H9 (cell line): ENCODE data around the gene SSH3. TPM values are rescaled to one million over a fixed set of nuclear protein-coding genes. Genes with fewer than 3 reads are reported as not detected.

Experiments
- DNase-seq: peaks from one replicate; pipeline ENCODE4 v3.0.0-alpha.2; 2017
- H2AFZ ChIP-seq: one replicate; pipeline ENCODE4 v1.6.1; 2013; ENCODE audit warnings: mild to moderate bottlenecking, low read length, control low read depth, moderate library complexity
- H2AK5ac ChIP-seq: 2 replicates; pipeline ENCODE4 v1.6.1; 2013; ENCODE audit warnings: low read length, control low read depth, mixed read lengths; ENCODE audit not compliant: insufficient read length
- H2BK120ac ChIP-seq: one replicate; pipeline ENCODE4 v1.6.1; 2013; ENCODE audit warnings: low read depth, mild to moderate bottlenecking, low read length, control low read depth, inconsistent platforms; ENCODE audit not compliant: poor library complexity, severe bottlenecking
- H2BK12ac ChIP-seq: 2 replicates; pipeline ENCODE4 v1.6.1; 2013; ENCODE audit warnings: low read length, control low read depth, mixed read lengths, low read depth; ENCODE audit not compliant: insufficient read length
- H2BK15ac ChIP-seq: 2 replicates; pipeline ENCODE4 v1.6.1; 2013; ENCODE audit warnings: low read depth, low read length, control low read depth
- H2BK20ac ChIP-seq: one replicate; pipeline ENCODE4 v1.6.1; 2013; ENCODE audit warnings: low read depth, mild to moderate bottlenecking, low read length, control low read depth, inconsistent platforms; ENCODE audit not compliant: poor library complexity, severe bottlenecking
- H2BK5ac ChIP-seq: 2 replicates; pipeline ENCODE4 v1.6.1; 2013; ENCODE audit warnings: low read length, control low read depth, mixed read lengths; ENCODE audit not compliant: insufficient read length
- H3K14ac ChIP-seq: 2 replicates; pipeline ENCODE4 v1.6.1; 2013; ENCODE audit warnings: low read length, control low read depth; ENCODE audit not compliant: insufficient read depth
- H3K18ac ChIP-seq: 2 replicates; pipeline ENCODE4 v1.6.1; 2013; ENCODE audit warnings: low read depth, mild to moderate bottlenecking, mixed read lengths, low read length, control low read depth; ENCODE audit not compliant: insufficient read length
- H3K23ac ChIP-seq: 2 replicates; pipeline ENCODE4 v1.6.1; 2013; ENCODE audit warnings: low read length, control low read depth, mixed read lengths, low read depth; ENCODE audit not compliant: insufficient read length
- H3K23me2 ChIP-seq: 2 replicates; pipeline ENCODE4 v1.6.1; 2013; ENCODE audit warnings: low read depth, mild to moderate bottlenecking, mixed read lengths, low read length, control low read depth; ENCODE audit not compliant: insufficient read length, poor library complexity, severe bottlenecking
- H3K27ac ChIP-seq: 2 replicates; pipeline ENCODE4 v1.5.1; 2013; ENCODE audit warnings: low read length, control low read depth, mixed read lengths, low read depth; ENCODE audit not compliant: insufficient read length
- H3K27me3 ChIP-seq: 2 replicates; pipeline ENCODE4 v1.6.1; 2013; ENCODE audit warnings: low read length, control low read depth, inconsistent platforms; ENCODE audit not compliant: insufficient read depth
- H3K4ac ChIP-seq: 2 replicates; pipeline ENCODE4 v1.6.1; 2013; ENCODE audit warnings: low read depth, mild to moderate bottlenecking, control low read depth, inconsistent platforms, low read length, moderate library complexity
- H3K4me1 ChIP-seq: 2 replicates; pipeline ENCODE4 v1.6.1; 2013; ENCODE audit warnings: low read length, control low read depth, inconsistent platforms; ENCODE audit not compliant: insufficient read depth
- H3K4me2 ChIP-seq: 2 replicates; pipeline ENCODE4 v1.6.1; 2013; ENCODE audit warnings: low read length, control low read depth, mixed read lengths; ENCODE audit not compliant: insufficient read length, insufficient read depth
- H3K56ac ChIP-seq: 2 replicates; pipeline ENCODE4 v1.6.1; 2013; ENCODE audit warnings: low read depth, mild to moderate bottlenecking, mixed read lengths, low read length, control low read depth; ENCODE audit not compliant: insufficient read length
- H3K79me1 ChIP-seq: 2 replicates; pipeline ENCODE4 v1.6.1; 2013; ENCODE audit warnings: low read depth, mild to moderate bottlenecking, moderate library complexity, low read length, control low read depth, inconsistent platforms; ENCODE audit not compliant: insufficient read depth, poor library complexity, severe bottlenecking
- H3K79me2 ChIP-seq: 2 replicates; pipeline ENCODE4 v1.6.1; 2013; ENCODE audit warnings: low read length, control low read depth, inconsistent platforms; ENCODE audit not compliant: insufficient read depth
- H3K9ac ChIP-seq: 2 replicates; pipeline ENCODE4 v1.6.1; 2013; ENCODE audit warnings: low read length, control low read depth, mixed read lengths; ENCODE audit not compliant: insufficient read length; ENCODE audit errors: extremely low read depth
- H3K9me3 ChIP-seq: one replicate; pipeline ENCODE4 v1.6.1; 2013; ENCODE audit warnings: low read depth, low read length, inconsistent platforms; ENCODE audit not compliant: control insufficient read depth
- H3T11ph ChIP-seq: one replicate; pipeline ENCODE4 v1.6.1; 2013; ENCODE audit warnings: mild to moderate bottlenecking, low read length, control low read depth, inconsistent platforms
- H4K20me1 ChIP-seq: one replicate; pipeline ENCODE4 v1.6.1; 2013; ENCODE audit not compliant: control insufficient read depth, insufficient read length, insufficient read depth
- H4K5ac ChIP-seq: 2 replicates; pipeline ENCODE4 v1.6.1; 2013; ENCODE audit warnings: low read depth, mild to moderate bottlenecking, mixed read lengths, low read length, control low read depth; ENCODE audit not compliant: insufficient read length
- H4K8ac ChIP-seq: replicated peaks from 2 replicates; pipeline ENCODE4 v1.6.1; 2013; ENCODE audit warnings: low read length, control low read depth, mixed read lengths, low read depth; ENCODE audit not compliant: insufficient read length
- H4K91ac ChIP-seq: 2 replicates; pipeline ENCODE4 v1.6.1; 2013; ENCODE audit warnings: low read depth, mild to moderate bottlenecking, moderate library complexity, mixed read lengths, low read length, control low read depth; ENCODE audit not compliant: insufficient read length
- H3K27ac Mint-ChIP-seq, 3 experiments: 2 replicates in 2 of 3; 3 replicates in 1 of 3; pipeline ENCODE4 v1.8.0; 2020 to 2021; ENCODE audit warnings: mixed read lengths in 3 of 3, mild to moderate bottlenecking in 1 of 3, moderate library complexity in 1 of 3
- H3K27me3 Mint-ChIP-seq: 2 replicates; pipeline ENCODE4 v1.8.0; 2021; ENCODE audit warnings: low read depth, mild to moderate bottlenecking, moderate library complexity, mixed read lengths
- H3K36me3 Mint-ChIP-seq, 3 experiments: 2 replicates in 2 of 3; 3 replicates in 1 of 3; pipeline ENCODE4 v1.8.0; 2020 to 2021; ENCODE audit warnings: low read depth in 3 of 3, mixed read lengths in 3 of 3; ENCODE audit not compliant: insufficient read depth in 1 of 3
- H3K4me1 Mint-ChIP-seq, 2 experiments: 2 replicates each; pipeline ENCODE4 v1.8.0; 2020; ENCODE audit warnings: mixed read lengths in 2 of 2
- H3K4me3 Mint-ChIP-seq, 2 experiments: 2 replicates in 1 of 2; 3 replicates in 1 of 2; pipeline ENCODE4 v1.8.0; 2020 to 2021; ENCODE audit warnings: mild to moderate bottlenecking in 2 of 2, mixed read lengths in 2 of 2, moderate library complexity in 1 of 2
- H3K9me3 Mint-ChIP-seq, 2 experiments: 2 replicates in 1 of 2; 3 replicates in 1 of 2; pipeline ENCODE4 v1.8.0; 2020; ENCODE audit warnings: mild to moderate bottlenecking in 2 of 2, mixed read lengths in 2 of 2, moderate library complexity in 1 of 2
- WGBS: extraction: QIAGEN DNeasy Blood & Tissue Kit; methylation state at CpG from one replicate; pipeline ENCODE4 v1.1.7; 2013; ENCODE audit warnings: missing lambda C conversion rate, low lambda C conversion rate, mixed read lengths; ENCODE audit not compliant: insufficient read length; ENCODE audit errors: extremely low coverage; 5-methylcytosine and 5-hydroxymethylcytosine counted together
- total RNA-seq: library from RNA; stranded (reverse); gene quantifications from 2 replicates; pipeline ENCODE4 v1.2.1, GENCODE V29; 2021
- TF ChIP-seq, protein P1 (sequence below): fragments of 200-600 bp; sonication (generic); conservative IDR thresholded peaks from 3 replicates; pipeline ENCODE4 v1.8.0; 2021; ENCODE audit warnings: antibody characterized with exemption, mild to moderate bottlenecking

Gene SSH3
- total RNA-seq, 1 experiment from 2014 or later = 42.2 TPM

DNA sequence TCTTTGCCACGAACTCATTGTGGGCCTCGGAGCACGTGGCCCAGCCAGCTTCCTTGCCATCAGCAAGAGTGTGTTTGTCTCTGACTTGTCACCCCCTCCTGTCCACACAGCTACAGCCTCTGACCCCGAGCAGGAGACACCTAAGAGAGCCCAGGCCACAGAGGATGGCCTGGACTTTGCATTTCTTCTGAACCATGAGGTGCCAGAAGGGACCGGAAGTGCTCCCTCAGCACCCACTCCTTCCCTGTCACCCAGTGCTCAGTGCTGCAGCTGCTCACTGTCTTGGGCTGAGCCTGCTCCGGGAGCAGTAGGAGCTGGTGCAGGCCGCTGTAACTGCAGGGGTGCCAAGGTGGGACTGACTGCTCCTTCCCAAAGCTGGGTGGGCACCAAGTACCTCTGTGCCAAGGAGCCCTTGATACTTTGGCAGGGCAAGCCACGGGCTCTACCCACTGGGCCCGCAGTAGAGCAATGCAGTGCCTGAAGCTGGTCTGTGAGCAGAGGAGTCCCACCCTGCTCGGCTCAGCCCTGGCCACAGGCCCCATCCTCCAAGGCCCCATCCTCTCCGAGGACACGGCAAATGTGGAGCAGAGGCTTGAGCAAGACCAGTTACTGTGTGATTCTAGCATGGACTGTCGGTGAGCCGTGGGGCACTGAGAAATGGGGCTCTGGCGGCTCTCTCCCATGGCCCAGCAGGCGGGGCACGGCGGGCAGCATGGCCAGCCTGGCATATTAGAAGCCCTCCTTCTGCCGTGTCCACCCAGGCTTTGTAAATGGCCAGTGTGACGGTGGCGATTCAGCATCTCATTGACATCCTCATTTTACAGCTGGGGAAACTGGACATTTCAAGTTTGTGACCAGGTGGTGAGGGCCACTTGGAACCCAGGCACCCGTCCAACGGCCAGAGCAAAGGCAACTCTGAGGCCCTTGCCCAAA lies 30.7 kb upstream of the SSH3 start:
- H4K91ac ChIP-seq = no peak overlapping the region
- Mint-ChIP-seq H3K4me1 (peaks cover 34 to 46% of the 10 kb centered on the region in 2 experiments), H3K4me3 (no peak overlapping the region), H3K27me3 (no peaks in the 10 kb centered on the region), H3K36me3 (peaks cover 0 to 11% (median 10%) of the 10 kb centered on the region in 3 experiments; a peak in 6 of 7 replicates), H3K9me3 (no peaks in the 10 kb centered on the region), H3K27ac (no peak overlapping the region; a peak in 1 of 7 replicates)
- no peak overlapping the region for H2AK5ac ChIP-seq
- H3K27me3 ChIP-seq = no peaks in the 10 kb centered on the region
- peaks cover under 1% of the 10 kb centered on the region for H4K20me1 ChIP-seq
- H3K79me2 ChIP-seq = peaks cover 12% of the 10 kb centered on the region; the same call in 1 of the 2 replicates
- H2BK5ac ChIP-seq = no peak overlapping the region
- peaks cover 14% of the 10 kb centered on the region for H3K4me1 ChIP-seq
- H3K18ac ChIP-seq = no peak overlapping the region
- H4K8ac ChIP-seq = no peak overlapping the region
- no peak overlapping the region for H3K4ac ChIP-seq
- no peak overlapping the region for H2AFZ ChIP-seq
- H3K14ac ChIP-seq = no peak overlapping the region; the same call in 1 of the 2 replicates
- no peak overlapping the region for H2BK12ac ChIP-seq
- no peak overlapping the region for H2BK15ac ChIP-seq
- no peak overlapping the region for H3T11ph ChIP-seq
- H3K4me2 ChIP-seq = no peak overlapping the region
- no peak overlapping the region for H4K5ac ChIP-seq
- TF ChIP-seq, protein P1, sequence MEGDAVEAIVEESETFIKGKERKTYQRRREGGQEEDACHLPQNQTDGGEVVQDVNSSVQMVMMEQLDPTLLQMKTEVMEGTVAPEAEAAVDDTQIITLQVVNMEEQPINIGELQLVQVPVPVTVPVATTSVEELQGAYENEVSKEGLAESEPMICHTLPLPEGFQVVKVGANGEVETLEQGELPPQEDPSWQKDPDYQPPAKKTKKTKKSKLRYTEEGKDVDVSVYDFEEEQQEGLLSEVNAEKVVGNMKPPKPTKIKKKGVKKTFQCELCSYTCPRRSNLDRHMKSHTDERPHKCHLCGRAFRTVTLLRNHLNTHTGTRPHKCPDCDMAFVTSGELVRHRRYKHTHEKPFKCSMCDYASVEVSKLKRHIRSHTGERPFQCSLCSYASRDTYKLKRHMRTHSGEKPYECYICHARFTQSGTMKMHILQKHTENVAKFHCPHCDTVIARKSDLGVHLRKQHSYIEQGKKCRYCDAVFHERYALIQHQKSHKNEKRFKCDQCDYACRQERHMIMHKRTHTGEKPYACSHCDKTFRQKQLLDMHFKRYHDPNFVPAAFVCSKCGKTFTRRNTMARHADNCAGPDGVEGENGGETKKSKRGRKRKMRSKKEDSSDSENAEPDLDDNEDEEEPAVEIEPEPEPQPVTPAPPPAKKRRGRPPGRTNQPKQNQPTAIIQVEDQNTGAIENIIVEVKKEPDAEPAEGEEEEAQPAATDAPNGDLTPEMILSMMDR = no peak
- H3K23me2 ChIP-seq = peaks cover 3% of the 10 kb centered on the region
- no peaks in the 10 kb centered on the region for H3K9me3 ChIP-seq
- DNase-seq = no peak
- no peak overlapping the region for H3K23ac ChIP-seq
- no peak overlapping the region for H3K9ac ChIP-seq
- H2BK120ac ChIP-seq = no peak overlapping the region
- H3K56ac ChIP-seq = no peak overlapping the region
- H3K27ac ChIP-seq = no peak overlapping the region
- no peak overlapping the region for H2BK20ac ChIP-seq
- no CpG with 5 or more reads among the region's 23 CpGs for WGBS
- H3K79me1 ChIP-seq = no peaks in the 10 kb centered on the region
